Cardiac muscle cell (in vitro differentiated cells and primary cell): ENCODE measurements around the gene SEC24B. TPM values are rescaled to one million over a fixed set of nuclear protein-coding genes. Genes with fewer than 3 reads are reported as not detected.

Source experiments
- DNase-seq, 2 donors: peaks; one replicate each; pipeline versions ENCODE4 v3.0.0 to v3.0.0-alpha.2; 2010 to 2017; ENCODE audit warnings: low read depth in 1 of 2, low spot score in 1 of 2
- H3K27ac ChIP-seq: fragments of 200-600 bp; sonication (generic); 2 replicates; pipeline ENCODE4 v1.5.1; 2016
- H3K27me3 ChIP-seq: fragments of 200-600 bp; sonication (generic); 2 replicates; pipeline ENCODE4 v1.6.0; 2016; ENCODE audit warnings: control low read depth
- H3K36me3 ChIP-seq: fragments of 200-600 bp; sonication (generic); 2 replicates; pipeline ENCODE4 v1.5.1; 2016; ENCODE audit warnings: control low read depth
- H3K4me1 ChIP-seq: fragments of 200-600 bp; sonication (generic); 2 replicates; pipeline ENCODE4 v1.8.1; 2017; ENCODE audit warnings: low read depth, mild to moderate bottlenecking, mixed run types
- H3K4me3 ChIP-seq: fragments of 200-600 bp; sonication (generic); 2 replicates; pipeline ENCODE4 v1.5.1; 2016; ENCODE audit warnings: mild to moderate bottlenecking
- H3K9me3 ChIP-seq: fragments of 200-600 bp; sonication (generic); 2 replicates; pipeline ENCODE4 v1.5.1; 2017; ENCODE audit warnings: low read depth, mild to moderate bottlenecking, control low read depth
- polyA plus RNA-seq: library from polyadenylated mRNA; unstranded; fragments of >200 nt; fragmentation: Nextera tagmentation; extraction: Ambion mirVana; gene quantifications from 2 replicates; pipeline ENCODE4 v1.2.1, GENCODE V29; 2016
- total RNA-seq: library from RNA; depleted of rRNA; stranded (reverse); fragments of >200 nt; gene quantifications from 2 replicates; pipeline ENCODE4 v1.2.3, GENCODE V29; 2016
- TF ChIP-seq, protein P1 (sequence below): IDR thresholded peaks from 2 replicates; pipeline ENCODE4 v1.5.1; 2012; ENCODE audit warnings: low read depth, mild to moderate bottlenecking, low read length

Gene SEC24B
- total and polyA plus RNA-seq, 2 experiments from 2014 or later: 25.4 to 31.4 TPM

DNA sequence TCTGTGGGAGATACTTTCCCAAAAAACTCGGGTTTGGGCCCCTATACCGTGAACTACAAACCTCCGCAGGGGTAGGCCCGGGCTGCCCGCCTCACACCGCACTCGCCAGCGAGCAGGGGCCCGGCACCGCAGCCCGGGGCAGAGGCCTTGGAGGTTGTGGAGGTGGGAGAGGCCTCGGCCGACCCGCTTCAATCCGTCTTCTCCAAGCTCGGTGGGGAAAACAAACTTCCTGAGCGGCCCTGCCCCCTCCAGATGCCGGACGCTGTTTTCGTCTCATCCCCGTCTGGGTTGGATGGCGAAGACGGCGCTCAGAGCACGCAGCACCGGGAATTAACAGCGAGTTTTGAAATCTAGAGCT, 126.0 kb downstream of the SEC24B start:
- Histone ChIP-seq H3K36me3 (no peaks in the 10 kb centered on the region), H3K27ac (no peak overlapping the region), H3K9me3 (no peaks in the 10 kb centered on the region), H3K4me1 (peaks cover 3% of the 10 kb centered on the region), H3K4me3 (peak overlapping the region; percentile 79), H3K27me3 (peaks cover 29% of the 10 kb centered on the region)
- peak in 1 of 2 donors; percentile 60 for DNase-seq
- TF ChIP-seq, protein P1, sequence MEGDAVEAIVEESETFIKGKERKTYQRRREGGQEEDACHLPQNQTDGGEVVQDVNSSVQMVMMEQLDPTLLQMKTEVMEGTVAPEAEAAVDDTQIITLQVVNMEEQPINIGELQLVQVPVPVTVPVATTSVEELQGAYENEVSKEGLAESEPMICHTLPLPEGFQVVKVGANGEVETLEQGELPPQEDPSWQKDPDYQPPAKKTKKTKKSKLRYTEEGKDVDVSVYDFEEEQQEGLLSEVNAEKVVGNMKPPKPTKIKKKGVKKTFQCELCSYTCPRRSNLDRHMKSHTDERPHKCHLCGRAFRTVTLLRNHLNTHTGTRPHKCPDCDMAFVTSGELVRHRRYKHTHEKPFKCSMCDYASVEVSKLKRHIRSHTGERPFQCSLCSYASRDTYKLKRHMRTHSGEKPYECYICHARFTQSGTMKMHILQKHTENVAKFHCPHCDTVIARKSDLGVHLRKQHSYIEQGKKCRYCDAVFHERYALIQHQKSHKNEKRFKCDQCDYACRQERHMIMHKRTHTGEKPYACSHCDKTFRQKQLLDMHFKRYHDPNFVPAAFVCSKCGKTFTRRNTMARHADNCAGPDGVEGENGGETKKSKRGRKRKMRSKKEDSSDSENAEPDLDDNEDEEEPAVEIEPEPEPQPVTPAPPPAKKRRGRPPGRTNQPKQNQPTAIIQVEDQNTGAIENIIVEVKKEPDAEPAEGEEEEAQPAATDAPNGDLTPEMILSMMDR: no peak

DNA sequence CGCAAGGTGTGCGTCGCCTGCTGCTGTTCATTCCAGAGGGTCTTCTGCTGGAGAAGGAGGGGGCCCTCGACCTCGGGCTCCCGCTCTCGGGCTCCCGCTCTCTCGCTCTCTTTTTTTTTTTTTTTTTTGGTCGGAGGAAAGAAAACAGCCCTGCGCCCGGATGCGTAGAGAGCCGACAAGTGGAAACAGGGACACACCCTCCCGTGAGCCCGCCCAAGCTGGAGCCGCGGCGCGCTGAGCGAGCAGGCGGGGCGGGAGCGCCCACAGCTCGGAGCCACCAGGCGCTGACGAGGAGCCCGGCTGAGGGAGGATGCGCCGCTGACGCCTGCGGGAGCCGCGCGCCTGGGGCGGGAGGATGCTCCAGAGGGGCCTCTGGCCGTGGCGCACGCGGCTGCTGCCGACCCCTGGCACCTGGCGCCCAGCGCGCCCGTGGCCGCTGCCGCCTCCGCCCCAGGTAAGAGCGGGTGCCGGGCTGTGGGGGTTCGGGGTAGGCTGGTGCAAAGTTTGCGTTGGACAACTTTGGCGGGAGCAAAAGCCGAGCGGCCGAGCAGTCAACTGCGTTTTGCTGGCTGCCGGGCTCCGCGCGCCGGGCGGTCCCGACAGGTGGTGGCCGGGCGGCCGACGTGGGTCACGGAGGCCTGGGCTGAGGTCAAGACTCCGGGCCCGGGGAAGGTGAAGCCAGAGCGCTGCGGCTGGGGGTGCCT, 126.5 kb downstream of the SEC24B start, which contains the start of gene MCUB:
MCUB (plus strand) TSS at position 264 of the 704 bp plus-strand sequence; CDS start at position 356, 92 bp downstream.
- Histone ChIP-seq H3K27me3 (peaks cover 29% of the 10 kb centered on the region), H3K9me3 (no peaks in the 10 kb centered on the region), H3K27ac (no peak within 1 kb of the TSS), H3K4me1 (peaks cover 3% of the 10 kb centered on the region), H3K4me3 (peak within 1 kb of the TSS; percentile 79), H3K36me3 (no peaks in the 10 kb centered on the region)
- DNase-seq: peak; percentile 78 to 93
- TF ChIP-seq, protein P1: no peak

DNA sequence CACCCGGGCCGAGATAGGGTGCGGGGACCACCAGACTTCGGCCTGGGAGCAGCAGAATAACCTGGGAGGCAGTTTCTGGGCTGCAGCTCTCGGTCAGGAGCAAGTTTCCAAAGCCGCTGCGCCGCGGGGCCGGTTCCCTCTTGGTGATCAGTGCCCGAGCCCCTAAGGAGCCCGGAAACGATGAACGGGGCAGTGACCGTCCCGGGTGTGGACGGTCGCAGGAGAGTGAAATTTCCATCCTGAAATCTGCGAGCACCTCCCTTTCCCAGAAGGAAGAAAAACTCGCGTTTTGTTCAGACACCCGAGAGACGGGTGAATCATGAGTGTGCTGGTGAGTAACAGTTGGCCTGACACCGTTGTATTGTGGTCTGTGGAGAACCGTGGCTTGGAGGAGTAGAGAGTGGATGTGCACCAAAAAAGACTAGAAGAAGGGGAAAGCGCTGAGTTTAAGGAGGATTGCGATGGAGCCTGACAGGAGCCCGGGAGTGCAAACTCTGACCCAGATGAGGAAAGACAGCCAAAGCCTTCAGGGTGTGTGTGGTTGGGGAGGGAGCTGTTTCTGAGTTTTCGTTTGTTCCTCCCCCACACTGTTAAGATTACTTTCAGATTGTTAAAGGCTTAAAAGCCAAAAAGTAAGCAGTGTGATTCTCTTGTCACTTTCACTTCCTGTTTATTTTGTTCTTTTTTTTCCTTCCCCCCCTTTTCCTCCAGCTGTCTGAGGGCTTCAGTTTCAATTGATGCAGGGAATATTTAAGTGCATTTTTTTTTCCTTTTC, 127.3 kb downstream of the SEC24B start:
- peaks cover 29% of the 10 kb centered on the region for H3K27me3 ChIP-seq
- H3K27ac ChIP-seq: no peak overlapping the region
- peaks cover 3% of the 10 kb centered on the region for H3K4me1 ChIP-seq
- TF ChIP-seq, protein P1: no peak
- peak overlapping the region; percentile 79 for H3K4me3 ChIP-seq
- no peaks in the 10 kb centered on the region for H3K9me3 ChIP-seq
- peak; percentile 23 to 80 for DNase-seq
- H3K36me3 ChIP-seq: no peaks in the 10 kb centered on the region

DNA sequence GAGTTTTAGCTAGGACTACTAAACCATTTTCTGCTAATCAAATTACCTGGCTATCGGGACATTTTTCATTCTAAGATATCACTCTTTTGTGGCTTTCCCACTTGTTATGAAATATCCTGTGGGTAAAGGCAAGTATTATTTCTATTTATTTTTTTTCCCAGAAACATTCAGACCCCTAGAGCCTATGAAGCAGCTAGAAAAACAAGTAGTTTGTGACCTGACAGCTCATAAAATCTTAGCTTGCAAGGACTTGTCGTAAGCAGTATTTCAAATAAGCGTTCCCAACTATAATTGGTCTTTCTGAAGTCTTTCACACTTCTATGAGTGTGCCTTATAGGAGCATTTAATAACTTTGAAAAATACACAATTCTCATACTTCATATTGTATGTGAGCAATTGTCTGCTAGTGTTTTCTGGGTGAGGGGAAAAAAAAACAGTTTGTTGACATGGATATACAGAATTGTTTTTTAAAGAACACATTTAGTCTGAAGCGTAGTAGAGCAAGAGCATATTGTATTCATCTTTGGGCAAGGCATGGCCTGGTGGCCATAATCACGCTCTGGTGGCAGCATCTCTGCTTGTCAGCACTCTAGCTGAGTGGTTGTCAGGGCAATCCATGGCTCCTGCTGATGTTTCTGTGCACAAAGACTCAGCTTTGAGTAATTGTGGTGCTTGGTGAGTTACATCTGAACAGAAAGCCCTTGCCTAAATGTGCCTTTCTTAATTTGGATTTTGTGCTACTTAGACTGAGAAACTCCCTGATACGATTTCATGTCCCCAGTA, 129.0 kb downstream of the SEC24B start:
- Histone ChIP-seq H3K4me1 (peaks cover 3% of the 10 kb centered on the region), H3K4me3 (no peak overlapping the region), H3K9me3 (no peaks in the 10 kb centered on the region), H3K36me3 (no peaks in the 10 kb centered on the region), H3K27ac (no peak overlapping the region), H3K27me3 (peaks cover 29% of the 10 kb centered on the region)
- TF ChIP-seq, protein P1: no peak
- DNase-seq: peak in 1 of 2 donors; percentile 34

DNA sequence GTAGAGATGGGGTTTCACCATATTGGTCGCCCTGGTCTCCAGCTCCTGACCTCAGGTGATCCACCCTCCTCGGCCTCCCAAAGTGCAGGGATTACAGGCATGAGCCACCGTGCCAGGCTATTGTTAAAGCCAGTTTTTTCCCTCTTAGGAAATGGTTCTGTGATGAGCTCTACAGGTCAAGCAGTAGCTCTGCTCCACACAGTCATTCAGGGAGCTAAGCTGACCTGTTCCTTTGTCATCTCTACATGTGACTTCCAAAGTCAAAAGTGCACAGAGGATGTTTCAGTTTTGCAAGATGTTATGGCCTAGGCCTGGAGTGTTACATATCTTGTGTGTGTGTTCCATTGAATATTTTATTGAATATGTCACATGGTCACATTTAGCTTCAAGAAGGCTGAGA, 137.9 kb downstream of the SEC24B start:
- TF ChIP-seq, protein P1: no peak
- H3K27me3 ChIP-seq: no peaks in the 10 kb centered on the region
- no peaks in the 10 kb centered on the region for H3K36me3 ChIP-seq
- no peaks in the 10 kb centered on the region for H3K4me1 ChIP-seq
- H3K27ac ChIP-seq: no peak overlapping the region
- DNase-seq: no peak
- H3K9me3 ChIP-seq: no peaks in the 10 kb centered on the region
- H3K4me3 ChIP-seq: no peak overlapping the region
